ENCODE measurements around the gene CDH23.

DNA sequence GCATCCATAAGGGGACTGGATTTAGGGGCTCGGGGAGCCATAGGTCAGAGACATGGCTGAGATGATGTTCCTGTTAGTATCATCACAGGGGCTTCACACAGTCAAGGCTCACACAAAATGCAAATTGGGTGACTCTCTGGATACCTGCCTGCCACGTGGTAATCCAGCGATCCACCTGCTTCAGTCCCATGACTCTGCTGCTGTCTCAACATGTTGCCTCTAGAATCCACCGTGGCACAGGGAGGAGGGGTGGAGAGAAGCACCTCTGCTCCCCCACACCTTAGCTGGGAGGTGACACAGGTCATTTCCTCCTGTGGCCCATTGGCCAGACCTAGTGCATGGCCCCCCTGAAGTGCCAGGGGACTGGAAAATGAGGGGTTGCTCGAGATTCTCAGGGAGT is 83.1 kb downstream of the CDH23 start:
- no peak for TF ChIP-seq HDAC2 (IDR thresholded peaks at IDR 0.05)
- no peak for TF ChIP-seq ESRRA (IDR thresholded peaks at IDR 0.05; ENCODE audit: borderline replicate concordance, low read length)
- TF ChIP-seq, protein P1, sequence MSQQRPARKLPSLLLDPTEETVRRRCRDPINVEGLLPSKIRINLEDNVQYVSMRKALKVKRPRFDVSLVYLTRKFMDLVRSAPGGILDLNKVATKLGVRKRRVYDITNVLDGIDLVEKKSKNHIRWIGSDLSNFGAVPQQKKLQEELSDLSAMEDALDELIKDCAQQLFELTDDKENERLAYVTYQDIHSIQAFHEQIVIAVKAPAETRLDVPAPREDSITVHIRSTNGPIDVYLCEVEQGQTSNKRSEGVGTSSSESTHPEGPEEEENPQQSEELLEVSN (IDR thresholded peaks at IDR 0.05; ENCODE audit: borderline replicate concordance, low read depth): no peak
- TF ChIP-seq HOXA7 (CRISPR knock-in tag; IDR thresholded peaks at IDR 0.05): no peak
- TF ChIP-seq NPAS2 (CRISPR knock-in tag; IDR thresholded peaks at IDR 0.05; ENCODE audit: borderline replicate concordance): no peak
- TF ChIP-seq CBX2 (IDR thresholded peaks at IDR 0.05; ENCODE audit: borderline replicate concordance, low read depth): no peak

Measured in A549 (cell line).